Measurements from ENCODE around the gene RHBDL1.

DNA sequence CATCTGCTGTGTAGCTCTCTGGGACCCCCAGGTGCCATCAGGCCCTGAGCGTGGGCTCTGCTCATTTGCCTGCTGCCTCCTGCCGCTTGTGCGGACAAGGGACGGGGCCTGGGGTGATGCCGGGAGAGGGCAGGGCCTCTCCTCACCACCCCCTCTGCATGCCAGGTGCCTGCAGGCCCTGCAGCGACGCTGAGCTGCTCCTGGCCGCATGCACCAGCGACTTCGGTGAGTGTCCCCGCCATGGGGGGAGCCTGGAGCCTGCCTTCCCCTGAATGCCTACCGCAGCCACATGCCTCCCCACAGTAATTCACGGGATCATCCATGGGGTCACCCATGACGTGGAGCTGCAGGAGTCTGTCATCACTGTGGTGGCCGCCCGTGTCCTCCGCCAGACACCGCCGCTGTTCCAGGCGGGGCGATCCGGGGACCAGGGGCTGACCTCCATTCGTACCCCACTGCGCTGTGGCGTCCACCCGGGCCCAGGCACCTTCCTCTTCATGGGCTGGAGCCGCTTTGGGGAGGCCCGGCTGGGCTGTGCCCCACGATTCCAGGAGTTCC lies 41.4 kb downstream of the RHBDL1 start:
- TF ChIP-seq CTCF (IDR thresholded peaks at IDR 0.05) (no peak), POLR2A (IDR thresholded peaks at IDR 0.05) (no peak), POLR2AphosphoS5 (IDR thresholded peaks at IDR 0.05) (no peak), EP300 (IDR thresholded peaks at IDR 0.05) (no peak)
